Measurements from ENCODE around the gene GATC.

- no peak for TF ChIP-seq CTCF (IDR thresholded peaks at IDR 0.05; ENCODE audit: extremely low read depth in 1 of 2, insufficient read depth in 1 of 2, low read depth in 1 of 2, low read length in 2 of 2)
- no peak for TF ChIP-seq MAX (IDR thresholded peaks at IDR 0.05; ENCODE audit: insufficient read depth, insufficient read length)
- TF ChIP-seq EZH2 (IDR thresholded peaks at IDR 0.05; ENCODE audit: borderline replicate concordance, low read depth, low read length, severe bottlenecking): no peak
These were observed 42.4 kb upstream of the GATC start for GRCh38 chr12:120403869-120404268.

All from endothelial cell of umbilical vein (primary cell).